MCF 10A (cell line): Measurements from ENCODE around the gene OR2C3. TPM values are rescaled to one million over a fixed set of nuclear protein-coding genes. Genes with fewer than 3 reads are reported as not detected.
"Not testable (repeated sequence)": the region's sequence is repeated elsewhere in the genome, so short reads cannot be mapped to it uniquely, and the experiment has no call there.

ENCODE experiments used
- BruUV-seq: library from RNA; stranded (reverse); fragments of 400-500 nt; replicated peaks from 2 replicates; lab custom pipeline; 2021; lab: Mats Ljungman, UMichigan
- CTCF ChIA-PET: fragments of 300-600 bp; sonication (Branson Sonifier 250); formaldehyde crosslinking; extraction: SDS; loops from one replicate; lab custom pipeline; 2021; ENCODE audit warnings: antibody characterized with exemption, inconsistent platforms; lab: Yijun Ruan, JAX
- POLR2A ChIA-PET: fragments of 300-600, 350-650 bp; sonication (Branson Sonifier 250); formaldehyde crosslinking; extraction: SDS; loops from one replicate; lab custom pipeline; 2020; ENCODE audit warnings: antibody characterized with exemption, inconsistent platforms; lab: Yijun Ruan, JAX
- DNase-seq: peaks from one replicate; pipeline ENCODE4 v3.0.0-alpha.2; 2018; ENCODE audit not compliant: unreplicated experiment
- H3K27ac Mint-ChIP-seq: one replicate; pipeline ENCODE4 v1.8.0; 2022; ENCODE audit warnings: mild to moderate bottlenecking, low read depth, mixed read lengths; ENCODE audit not compliant: unreplicated experiment
- H3K27me3 Mint-ChIP-seq: one replicate; pipeline ENCODE4 v1.8.0; 2022; ENCODE audit warnings: mixed read lengths; ENCODE audit not compliant: insufficient read depth, unreplicated experiment
- H3K36me3 Mint-ChIP-seq: one replicate; pipeline ENCODE4 v1.8.0; 2022; ENCODE audit warnings: mild to moderate bottlenecking, moderate library complexity, mixed read lengths; ENCODE audit not compliant: insufficient read depth, unreplicated experiment
- H3K4me1 Mint-ChIP-seq: one replicate; pipeline ENCODE4 v1.8.0; 2022; ENCODE audit warnings: mixed read lengths; ENCODE audit not compliant: insufficient read depth, unreplicated experiment
- H3K4me3 Mint-ChIP-seq: one replicate; pipeline ENCODE4 v1.8.0; 2022; ENCODE audit warnings: mild to moderate bottlenecking, moderate library complexity, mixed read lengths; ENCODE audit not compliant: unreplicated experiment
- H3K9me3 Mint-ChIP-seq: one replicate; pipeline ENCODE4 v1.8.0; 2022; ENCODE audit warnings: mixed read lengths; ENCODE audit not compliant: unreplicated experiment
- intact Hi-C: fragments of 100-400 bp; cut with micrococcal nuclease; formaldehyde crosslinking; loops from 2 replicates; pipeline ENCODE4 v1.14.1; 2022
- total RNA-seq: library from RNA; stranded (reverse); gene quantifications from 2 replicates; pipeline ENCODE4 v1.2.3, GENCODE V29; 2022
- TF ChIP-seq, protein P1 (sequence below): fragments of 200-600 bp; IDR thresholded peaks from one replicate; pipeline ENCODE4 v1.8.0; 2022; ENCODE audit warnings: antibody characterized with exemption, mild to moderate bottlenecking; ENCODE audit not compliant: unreplicated experiment

Gene OR2C3
- total RNA-seq, 1 experiment from 2014 or later = not detected

DNA sequence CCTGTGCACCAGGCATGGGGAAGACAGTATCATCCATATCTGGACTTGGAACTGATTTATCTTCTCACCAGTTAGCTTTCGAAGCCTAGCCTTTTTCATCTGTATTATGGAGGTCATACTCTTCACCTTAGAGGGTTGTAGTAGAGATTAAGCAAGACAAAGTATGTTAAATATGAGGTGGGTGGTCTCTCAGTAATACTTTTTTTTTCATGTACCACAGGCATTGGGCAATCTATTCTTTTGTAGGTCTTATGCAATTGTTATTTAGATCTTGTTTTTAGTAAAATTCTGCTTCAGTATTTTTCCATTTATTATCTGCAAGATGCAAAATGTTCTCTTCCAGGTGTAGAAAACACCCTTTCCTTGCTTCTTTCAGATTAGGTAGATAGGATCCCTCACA lies 43.1 kb downstream of the OR2C3 start:
- TF ChIP-seq, protein P1, sequence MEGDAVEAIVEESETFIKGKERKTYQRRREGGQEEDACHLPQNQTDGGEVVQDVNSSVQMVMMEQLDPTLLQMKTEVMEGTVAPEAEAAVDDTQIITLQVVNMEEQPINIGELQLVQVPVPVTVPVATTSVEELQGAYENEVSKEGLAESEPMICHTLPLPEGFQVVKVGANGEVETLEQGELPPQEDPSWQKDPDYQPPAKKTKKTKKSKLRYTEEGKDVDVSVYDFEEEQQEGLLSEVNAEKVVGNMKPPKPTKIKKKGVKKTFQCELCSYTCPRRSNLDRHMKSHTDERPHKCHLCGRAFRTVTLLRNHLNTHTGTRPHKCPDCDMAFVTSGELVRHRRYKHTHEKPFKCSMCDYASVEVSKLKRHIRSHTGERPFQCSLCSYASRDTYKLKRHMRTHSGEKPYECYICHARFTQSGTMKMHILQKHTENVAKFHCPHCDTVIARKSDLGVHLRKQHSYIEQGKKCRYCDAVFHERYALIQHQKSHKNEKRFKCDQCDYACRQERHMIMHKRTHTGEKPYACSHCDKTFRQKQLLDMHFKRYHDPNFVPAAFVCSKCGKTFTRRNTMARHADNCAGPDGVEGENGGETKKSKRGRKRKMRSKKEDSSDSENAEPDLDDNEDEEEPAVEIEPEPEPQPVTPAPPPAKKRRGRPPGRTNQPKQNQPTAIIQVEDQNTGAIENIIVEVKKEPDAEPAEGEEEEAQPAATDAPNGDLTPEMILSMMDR = no peak
- Mint-ChIP-seq H3K27ac (no peak overlapping the region), H3K27me3 (peaks cover 32% of the 10 kb centered on the region), H3K36me3 (no peaks in the 10 kb centered on the region), H3K9me3 (no peaks in the 10 kb centered on the region), H3K4me1 (peaks cover 13% of the 10 kb centered on the region), H3K4me3 (no peak overlapping the region)
- no peak for DNase-seq
- ChIA-PET POLR2A (interaction anchor here (0.7 kb wide), 1 partner anchor 160 kb away, joined by 3 read pairs; no protein-coding TSS in a partner anchor), CTCF (interaction anchor here (0.7 to 10.6 kb wide), 4 partner anchors 90 to 1351 kb away, joined by 3 to 697 read pairs (median 5); no protein-coding TSS in a partner anchor)
- BruUV-seq = no TSS peak
- intact Hi-C loops = no loop called here

DNA sequence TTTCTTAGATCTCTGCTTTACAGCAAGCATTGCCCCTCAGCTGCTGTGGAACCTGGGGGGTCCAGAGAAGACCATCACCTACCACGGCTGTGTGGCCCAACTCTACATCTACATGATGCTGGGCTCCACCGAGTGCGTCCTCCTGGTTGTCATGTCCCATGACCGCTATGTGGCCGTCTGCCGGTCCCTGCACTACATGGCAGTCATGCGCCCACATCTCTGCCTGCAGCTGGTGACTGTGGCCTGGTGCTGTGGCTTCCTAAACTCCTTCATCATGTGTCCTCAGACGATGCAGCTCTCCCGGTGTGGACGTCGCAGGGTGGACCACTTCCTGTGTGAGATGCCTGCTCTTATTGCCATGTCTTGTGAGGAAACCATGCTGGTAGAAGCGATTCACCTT lies 44.9 kb downstream of the OR2C3 start:
- BruUV-seq = no TSS peak
- peaks cover 6% of the 10 kb centered on the region for H3K4me1 Mint-ChIP-seq
- intact Hi-C loops = no loop called here
- no peaks in the 10 kb centered on the region for H3K36me3 Mint-ChIP-seq
- ChIA-PET POLR2A (interaction anchor here (1.1 kb wide), 1 partner anchor 12 kb away, joined by 3 read pairs; no protein-coding TSS in a partner anchor), CTCF (interaction anchor here (0.6 to 10.6 kb wide), 6 partner anchors 15 to 243 kb away, joined by 3 to 697 read pairs (median 29); no protein-coding TSS in a partner anchor)
- no peaks in the 10 kb centered on the region for H3K9me3 Mint-ChIP-seq
- H3K27me3 Mint-ChIP-seq = peaks cover 47% of the 10 kb centered on the region
- TF ChIP-seq, protein P1 = no peak
- no peak overlapping the region for H3K4me3 Mint-ChIP-seq
- H3K27ac Mint-ChIP-seq = no peak overlapping the region
- no peak for DNase-seq

DNA sequence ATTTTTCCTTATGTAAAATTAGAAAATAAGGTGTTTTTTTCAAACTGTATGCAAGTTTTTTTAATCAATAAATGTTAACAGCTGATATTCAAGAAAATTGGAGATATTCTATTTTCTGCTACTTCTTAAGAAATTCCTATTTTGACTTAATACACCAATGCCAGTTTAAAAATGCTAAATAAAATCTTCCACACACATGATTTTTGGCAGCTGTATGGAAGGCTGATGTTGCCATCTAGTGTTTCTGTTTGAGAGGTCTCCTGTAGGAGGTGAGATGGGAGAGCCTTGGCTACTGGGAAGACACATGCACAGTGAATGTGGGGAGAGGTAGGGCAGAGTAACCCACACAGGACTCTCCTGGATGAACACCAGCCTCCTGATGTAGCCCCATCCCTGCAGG lies 49.2 kb downstream of the OR2C3 start:
- BruUV-seq = no TSS peak
- Mint-ChIP-seq H3K27me3 (peaks cover 45% of the 10 kb centered on the region), H3K27ac (no peak overlapping the region), H3K4me3 (no peak overlapping the region), H3K36me3 (no peaks in the 10 kb centered on the region), H3K4me1 (peaks cover 11% of the 10 kb centered on the region), H3K9me3 (no peaks in the 10 kb centered on the region)
- TF ChIP-seq, protein P1 = peak; percentile 84
- ChIA-PET CTCF (interaction anchor here (0.5 to 10.6 kb wide), 41 partner anchors 10 to 713 kb away, joined by 3 to 697 read pairs (median 4); partner anchors contain the start of gene ZNF670), POLR2A (interaction anchor here (1.0 to 4.1 kb wide), 5 partner anchors 33 to 154 kb away, joined by 4 to 34 read pairs (median 4); no protein-coding TSS in a partner anchor)
- peak; percentile 76 for DNase-seq
- intact Hi-C loops = loop anchor here (1.0 to 10.0 kb wide), 6 partner anchors 89 to 990 kb away; no protein-coding TSS in a partner anchor

DNA sequence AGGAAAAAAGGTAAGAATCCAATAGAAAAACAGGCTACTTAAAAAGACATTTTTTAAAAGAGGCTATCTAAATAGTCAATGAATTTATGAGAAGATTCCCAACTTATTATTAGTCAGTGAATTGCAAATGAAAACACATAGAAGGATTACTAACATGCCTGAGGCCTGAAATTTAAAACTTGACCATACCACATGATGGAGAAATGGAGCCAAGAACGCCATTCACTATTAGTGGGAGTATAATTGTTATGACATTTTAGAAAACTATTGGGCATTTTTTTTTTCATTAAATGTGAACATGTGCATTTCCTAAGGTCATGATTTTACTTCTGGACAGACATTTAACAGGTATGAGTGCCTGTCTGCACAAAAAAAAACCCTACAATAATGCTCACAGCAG lies 53.5 kb downstream of the OR2C3 start:
- TF ChIP-seq, protein P1 = no peak
- Mint-ChIP-seq H3K27ac (peak overlapping the region; percentile 7), H3K4me3 (no peak overlapping the region), H3K9me3 (no peaks in the 10 kb centered on the region), H3K4me1 (peaks cover 12% of the 10 kb centered on the region), H3K36me3 (no peaks in the 10 kb centered on the region), H3K27me3 (peaks cover 11% of the 10 kb centered on the region)
- CTCF ChIA-PET = interaction anchor here (0.6 to 10.6 kb wide), 5 partner anchors 84 to 109 kb away, joined by 4 to 697 read pairs (median 14); no protein-coding TSS in a partner anchor
- intact Hi-C loops = loop anchor here (1.0 to 10.0 kb wide), 2 partner anchors 92 to 728 kb away; no protein-coding TSS in a partner anchor
- POLR2A ChIA-PET = no interaction called here
- peak; percentile 79 for DNase-seq
- BruUV-seq = no TSS peak

DNA sequence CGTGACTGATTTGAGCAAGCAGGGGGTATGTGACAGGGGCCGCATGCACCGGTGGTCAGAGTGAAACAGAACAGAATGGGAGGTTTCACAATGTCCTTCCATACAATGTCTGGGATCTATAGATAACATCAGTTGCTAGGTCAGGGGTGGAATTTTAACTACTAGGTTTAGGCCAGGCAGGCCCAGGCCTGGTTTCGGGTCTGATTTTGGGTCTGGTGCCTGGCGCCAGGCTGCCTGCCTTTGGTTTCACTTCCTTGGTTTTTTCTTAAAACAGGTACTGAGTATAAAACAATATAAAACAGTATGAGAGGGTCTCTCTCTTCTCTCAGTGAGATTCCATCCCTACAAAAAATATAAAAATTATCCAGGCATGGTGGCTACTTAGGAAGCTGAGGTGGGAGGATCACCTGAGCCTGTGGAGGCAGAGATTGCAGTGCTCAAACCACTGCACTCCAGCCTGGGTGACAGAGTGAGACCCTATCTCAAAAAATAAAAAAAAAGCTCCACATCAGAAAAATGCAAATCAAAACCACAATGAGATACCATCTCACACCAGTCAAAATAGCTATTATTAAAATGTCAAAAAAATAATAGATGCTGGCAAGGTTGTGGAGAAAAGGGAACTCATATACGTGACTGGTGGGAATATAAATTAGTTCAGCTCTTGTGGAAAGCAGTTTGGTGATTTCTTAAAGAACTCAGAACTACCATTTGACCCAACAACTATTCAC lies 59.7 kb downstream of the OR2C3 start:
- BruUV-seq, DNase-seq, H3K4me3 Mint-ChIP-seq, H3K36me3 Mint-ChIP-seq, H3K27me3 Mint-ChIP-seq, H3K27ac Mint-ChIP-seq, H3K4me1 Mint-ChIP-seq, intact Hi-C loops: not testable (repeated sequence)
- POLR2A ChIA-PET = interaction anchor here (0.5 to 1.6 kb wide), 6 partner anchors 9 to 143 kb away, joined by 3 to 4 read pairs (median 3); partner anchors contain the start of gene OR2B11
- peaks cover 11% of the 10 kb centered on the region for H3K9me3 Mint-ChIP-seq
- CTCF ChIA-PET = interaction anchor here (0.7 to 6.6 kb wide), 7 partner anchors 12 to 1834 kb away, joined by 3 to 55 read pairs (median 6); no protein-coding TSS in a partner anchor
